Pons (tissue), 1 donor: ENCODE results near the gene HELZ.
"Not testable (repeated sequence)": the region's sequence is repeated elsewhere in the genome, so short reads cannot be mapped to it uniquely, and the experiment has no call there.

Experiments
- DNase-seq: peaks from one replicate; pipeline ENCODE4 v3.0.0-alpha.2; 2016; ENCODE audit warnings: low spot score

The HELZ gene

DNA sequence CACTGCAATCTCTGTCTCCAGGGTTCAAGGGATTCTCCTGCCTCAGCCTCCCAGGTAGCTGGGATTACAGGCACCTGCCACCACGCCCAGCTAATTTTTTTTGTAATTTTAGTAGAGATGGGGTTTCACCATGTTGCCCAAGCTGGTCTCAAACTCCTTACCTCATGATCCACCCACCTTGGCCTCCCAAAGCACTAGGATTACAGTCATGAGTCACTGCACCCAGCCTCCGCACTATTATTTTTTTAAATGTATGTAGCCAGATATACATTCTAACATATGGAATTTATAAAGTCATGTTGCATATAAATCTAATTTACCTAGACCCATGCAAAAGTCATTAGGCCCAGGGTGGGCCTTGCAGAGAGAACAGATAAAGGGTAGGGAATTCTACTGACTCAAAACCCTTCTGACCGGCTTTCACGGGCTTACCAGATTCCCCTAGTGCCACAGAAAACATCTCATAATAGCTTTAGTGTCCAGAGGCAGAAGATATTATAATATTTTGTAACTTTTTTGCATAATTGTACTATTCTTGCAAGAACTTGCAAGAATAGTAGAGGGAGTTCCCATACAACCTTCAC, 20.5 kb upstream of the HELZ start:
- DNase-seq: no peak

DNA sequence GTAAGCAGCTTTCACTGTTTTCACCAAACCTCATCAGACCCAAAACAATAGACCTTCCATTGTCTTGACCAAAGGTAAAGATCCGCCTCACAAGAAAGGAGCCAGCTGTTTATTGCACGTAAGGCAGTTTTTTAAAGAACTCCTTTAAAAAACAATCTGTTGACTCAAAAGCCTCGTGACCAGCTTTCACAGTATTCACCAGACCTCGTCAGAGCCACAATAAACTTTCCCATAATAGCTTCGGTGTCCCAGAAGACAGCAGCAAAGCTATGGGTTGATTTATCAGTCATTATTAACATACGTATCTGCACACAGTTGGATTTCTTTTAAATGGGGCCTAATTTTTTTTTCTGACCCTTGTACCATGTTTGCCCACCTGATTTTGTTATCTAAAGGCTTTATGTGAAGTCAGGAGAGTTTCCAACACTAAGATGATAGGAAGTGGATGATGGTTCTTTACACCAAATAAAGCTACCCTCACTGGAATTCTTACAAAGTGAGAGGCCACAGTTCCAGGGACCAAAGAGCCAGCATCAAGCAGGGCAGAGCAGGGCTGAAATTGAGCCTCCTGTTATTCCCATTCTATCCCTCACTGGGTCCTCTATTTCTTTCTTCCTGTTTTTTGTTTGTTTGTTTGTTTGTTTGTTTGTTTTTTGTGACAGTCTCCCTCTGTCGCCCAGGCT, 17.6 kb upstream of the HELZ start:
- no peak for DNase-seq

DNA sequence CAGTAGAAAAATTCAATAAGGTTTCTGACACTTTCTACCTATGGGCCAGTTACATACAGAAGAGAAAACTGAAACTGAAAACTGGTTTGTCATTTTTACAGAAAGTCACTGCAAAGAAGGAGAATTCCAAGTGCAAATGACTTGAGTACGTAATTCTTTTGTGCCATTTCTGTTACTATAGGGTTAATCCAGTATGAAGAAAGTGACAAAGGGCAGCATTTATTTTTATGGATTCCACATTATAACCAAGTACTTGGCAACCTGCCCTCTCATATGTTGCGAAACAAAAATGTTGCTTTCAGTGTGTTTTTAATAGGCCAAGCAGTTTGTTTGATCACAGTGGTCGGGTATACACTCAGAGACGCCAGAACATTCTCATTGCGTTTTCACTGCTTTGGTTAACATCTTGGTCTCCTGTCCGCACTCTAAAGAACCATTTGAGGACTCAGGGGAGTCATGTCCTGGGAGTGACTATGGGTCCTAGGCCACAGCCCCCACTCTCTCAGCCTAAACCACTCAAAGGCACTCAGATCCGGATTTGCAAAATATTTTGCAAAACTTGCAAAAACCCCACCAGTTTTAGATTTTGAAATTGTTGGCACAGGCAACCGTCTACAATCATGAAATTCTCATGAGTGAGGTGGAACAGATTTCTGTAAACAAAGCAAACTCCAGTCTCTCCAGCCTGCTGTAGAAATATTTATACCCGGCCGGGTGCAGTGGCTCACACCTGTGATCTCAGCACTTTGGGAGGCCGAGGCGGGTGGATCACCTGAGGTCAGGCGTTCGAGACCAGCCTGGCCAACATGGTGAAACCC, 15.4 kb upstream of the HELZ start:
- no peak for DNase-seq

DNA sequence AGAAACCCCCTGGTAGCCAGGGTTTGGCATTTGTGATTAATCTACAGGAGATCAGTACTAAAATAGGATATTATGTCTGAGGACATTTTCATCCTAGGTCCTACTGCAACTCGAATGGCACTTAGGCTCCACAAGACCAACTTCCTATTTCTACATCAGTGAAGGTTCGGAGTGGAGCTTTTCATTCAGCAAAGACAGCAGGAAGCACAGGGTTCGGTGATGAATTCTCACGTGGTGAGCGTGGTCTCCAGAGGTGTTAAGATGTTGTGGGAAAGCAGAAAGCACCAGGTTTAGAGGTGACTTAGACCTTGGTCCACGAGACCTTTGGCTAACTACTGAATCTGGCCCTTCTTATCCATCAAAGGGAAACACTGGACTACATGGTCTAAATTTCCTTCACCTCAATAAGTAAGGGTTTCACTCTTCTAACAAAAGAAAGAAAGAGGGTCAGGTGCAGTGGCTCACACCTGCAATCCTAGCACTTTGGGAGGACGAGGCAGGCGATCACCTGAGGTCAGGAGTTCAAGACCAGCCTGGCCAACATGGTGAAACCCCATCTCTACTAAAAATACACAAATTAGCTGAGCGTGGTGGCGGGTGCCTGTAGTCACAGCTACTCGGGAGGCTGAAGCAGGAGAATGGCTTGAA, 13.9 kb upstream of the HELZ start:
- DNase-seq: no peak

DNA sequence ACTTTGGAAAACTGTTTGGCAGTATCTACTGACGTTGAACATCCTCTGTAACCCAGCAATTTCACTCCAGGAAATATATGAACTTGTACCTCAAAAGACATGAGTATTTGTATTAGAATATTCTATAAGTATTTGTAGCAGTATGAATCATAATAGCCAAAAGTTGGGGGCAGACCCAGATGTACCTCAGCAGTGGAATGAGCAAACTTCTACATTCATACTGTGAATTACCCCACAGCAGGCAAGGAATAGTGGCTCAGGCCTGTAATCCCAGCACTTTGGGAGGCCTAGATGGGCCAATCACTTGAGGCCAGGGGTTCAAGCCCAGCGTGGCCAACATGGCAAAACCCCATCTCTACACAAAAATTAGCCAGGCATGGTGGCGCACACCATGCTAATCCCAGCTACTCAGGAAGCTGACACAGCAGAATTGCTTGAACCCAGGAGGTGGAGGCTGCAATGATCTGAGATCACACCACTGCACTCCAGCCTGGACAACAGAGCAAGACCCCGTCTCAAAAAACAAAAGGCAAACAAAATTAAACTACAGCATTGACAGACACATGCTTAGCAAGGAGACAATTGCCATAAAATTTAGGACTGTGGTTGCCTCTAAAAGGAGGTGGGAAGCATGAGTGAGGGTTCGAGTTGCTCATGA, 11.2 kb upstream of the HELZ start:
- DNase-seq: no peak

DNA sequence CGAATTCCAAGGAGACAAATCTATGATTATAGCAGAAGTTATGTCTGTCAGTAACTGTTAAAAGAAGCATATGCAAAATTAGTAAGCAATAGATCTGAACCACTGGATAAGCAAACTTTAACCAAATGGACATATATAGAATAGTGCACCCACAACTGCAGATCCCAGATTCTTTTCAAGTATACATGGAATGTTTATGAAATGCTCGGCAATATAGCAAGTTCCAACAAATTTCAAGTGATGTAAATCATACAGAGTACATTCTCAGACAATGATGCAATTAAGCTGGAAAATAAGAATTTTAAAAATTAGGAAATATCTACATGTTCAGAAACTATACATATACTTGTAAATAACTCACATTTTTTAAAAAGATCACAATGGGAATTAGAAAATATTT, 8.4 kb upstream of the HELZ start:
- DNase-seq: no peak

DNA sequence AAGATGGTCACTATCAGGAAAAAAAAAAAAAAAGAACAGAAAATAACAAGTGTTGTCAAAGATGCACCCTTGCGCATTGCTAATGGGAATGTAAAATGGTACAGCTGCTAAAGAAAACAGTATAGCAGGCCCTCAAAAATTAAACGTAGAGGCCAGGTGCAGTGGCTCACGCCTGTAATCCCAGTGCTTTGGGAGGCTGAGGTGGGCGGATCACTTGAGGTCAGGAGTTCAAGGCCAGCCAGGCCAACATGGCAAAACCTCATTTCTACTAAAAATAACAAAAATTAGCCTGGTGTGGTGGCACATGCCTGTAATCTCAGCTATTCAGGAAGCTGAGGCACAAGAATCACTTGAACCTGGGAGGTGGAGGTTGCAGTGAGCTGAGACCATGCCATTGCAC, 6.6 kb upstream of the HELZ start:
- DNase-seq: not testable (repeated sequence)

DNA sequence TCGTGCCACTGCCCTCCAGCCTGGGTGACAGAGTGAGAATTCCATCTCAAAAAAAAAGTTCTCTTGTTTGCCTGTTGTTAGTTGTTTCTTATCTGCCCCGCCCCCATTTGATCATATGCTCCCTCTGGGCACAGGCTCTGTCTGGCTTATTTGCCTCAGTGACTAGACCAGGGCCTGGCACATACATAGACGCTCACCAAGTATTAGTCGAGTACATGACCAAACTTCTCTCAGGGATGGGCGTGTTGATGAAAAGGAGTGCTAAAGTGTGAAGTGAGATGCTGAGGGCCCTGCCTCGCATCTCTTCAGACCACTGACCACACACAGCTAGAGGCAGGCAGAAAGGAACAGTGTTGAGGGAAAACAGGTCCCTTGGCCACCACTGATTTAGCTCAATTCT, 3.3 kb upstream of the HELZ start:
- no peak for DNase-seq

DNA sequence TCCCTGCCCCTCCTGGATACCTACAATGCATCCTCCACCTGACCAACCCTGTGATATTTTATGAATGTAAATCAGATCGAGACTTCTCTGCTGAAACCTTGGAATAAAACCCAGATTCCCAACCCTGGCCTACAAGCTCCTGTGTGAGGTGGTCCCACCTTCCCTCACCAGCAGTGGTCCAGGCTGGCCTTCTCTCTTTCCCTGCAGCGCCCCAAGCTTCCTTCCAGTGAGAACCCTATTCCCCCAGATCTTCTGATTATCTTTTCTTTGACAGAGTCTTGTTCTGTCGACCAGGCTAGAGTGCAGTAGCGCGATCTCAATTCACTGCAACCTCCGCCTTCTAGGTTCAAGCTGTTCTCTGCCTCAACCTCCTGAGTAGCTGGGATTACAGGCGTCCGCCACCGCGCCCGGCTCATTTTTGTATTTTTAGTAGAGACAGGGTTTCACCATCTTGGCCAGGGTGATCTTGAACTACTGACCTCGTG, 2.5 kb upstream of the HELZ start:
- DNase-seq: no peak

DNA sequence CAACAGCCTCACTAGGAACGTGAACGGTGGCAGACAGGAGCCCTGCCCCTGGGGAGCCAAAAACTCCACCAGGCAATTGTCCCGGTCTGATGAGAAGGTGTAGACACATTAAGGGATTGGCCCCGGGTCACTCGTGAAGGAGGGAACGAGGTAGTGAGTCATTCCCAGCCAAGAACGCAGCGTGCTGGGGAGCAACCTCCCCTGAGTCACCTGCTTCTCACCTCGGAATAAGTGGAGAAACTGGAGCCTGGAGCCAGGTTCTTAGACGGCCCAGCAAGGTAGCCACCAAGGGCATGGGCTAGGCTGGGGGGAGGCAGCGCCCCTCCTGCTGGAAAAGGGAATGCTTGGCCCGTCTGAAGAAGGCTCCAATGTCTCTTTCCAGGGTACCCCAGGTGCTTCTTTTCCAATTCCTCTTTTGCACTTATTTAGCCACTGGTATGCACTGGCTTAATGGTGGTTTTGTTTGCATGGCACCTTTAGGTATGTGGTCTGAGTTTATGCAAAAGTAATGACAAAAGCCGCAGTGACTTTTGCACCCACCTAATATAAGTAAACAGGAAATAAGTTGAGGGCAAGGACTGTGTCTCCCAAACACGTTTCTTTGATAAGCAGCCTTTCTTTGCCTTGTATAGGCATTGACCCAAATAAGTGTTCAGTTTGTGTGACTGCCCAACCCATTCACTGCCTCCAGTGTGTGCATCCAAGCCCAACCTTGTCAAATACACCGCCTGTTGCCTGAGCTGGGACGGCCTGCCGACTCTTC, 1.8 kb upstream of the HELZ start:
- DNase-seq: no peak

DNA sequence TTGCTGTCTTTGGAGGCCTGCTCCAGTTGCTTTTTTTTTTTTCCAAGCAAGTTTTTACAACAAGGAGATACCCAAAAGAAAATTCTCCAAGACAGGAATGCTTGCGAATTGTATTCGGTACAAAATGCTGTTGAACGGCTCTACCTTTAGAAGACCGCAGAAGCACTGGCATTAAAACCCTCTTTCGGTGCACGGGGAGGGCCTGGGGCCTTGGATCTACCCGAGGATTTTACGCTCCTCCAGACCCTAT, 1.3 kb upstream of the HELZ start:
- no peak for DNase-seq

DNA sequence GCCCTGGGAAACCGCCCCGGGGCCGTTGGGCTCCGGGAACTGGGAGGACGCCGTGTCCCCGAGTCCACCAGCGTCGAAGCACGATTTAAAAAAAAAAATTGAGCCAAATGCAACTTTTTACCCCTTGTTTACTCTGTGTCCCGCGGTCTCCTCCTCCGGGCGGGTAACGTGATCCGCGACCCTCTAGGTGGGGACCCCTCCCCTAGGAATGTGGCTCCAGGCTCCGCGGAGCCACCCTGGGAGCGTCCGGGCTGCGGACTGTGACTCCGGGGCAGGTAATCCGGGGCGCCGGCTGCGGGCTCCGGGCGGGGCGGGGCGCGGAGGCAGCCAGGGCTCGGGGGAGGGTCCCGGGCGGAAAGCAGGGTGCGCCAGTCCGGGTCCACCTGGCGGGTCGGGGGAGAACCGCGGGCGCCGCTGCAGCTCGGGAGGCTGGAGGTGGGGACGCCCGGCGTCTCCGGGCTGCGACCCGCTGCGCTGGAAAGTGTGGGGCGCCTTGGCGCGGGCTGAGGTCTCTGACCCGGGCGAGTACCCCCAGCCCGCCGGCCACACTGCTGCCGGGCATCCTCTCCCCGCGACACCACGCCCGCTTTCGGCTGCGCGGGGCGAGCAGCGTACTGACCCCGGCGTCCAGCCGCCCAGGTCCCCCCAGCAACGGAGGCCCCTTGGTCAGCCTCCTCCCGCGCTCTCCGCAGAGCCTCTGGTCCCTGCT, 852 bp upstream of the HELZ start:
- no peak for DNase-seq

DNA sequence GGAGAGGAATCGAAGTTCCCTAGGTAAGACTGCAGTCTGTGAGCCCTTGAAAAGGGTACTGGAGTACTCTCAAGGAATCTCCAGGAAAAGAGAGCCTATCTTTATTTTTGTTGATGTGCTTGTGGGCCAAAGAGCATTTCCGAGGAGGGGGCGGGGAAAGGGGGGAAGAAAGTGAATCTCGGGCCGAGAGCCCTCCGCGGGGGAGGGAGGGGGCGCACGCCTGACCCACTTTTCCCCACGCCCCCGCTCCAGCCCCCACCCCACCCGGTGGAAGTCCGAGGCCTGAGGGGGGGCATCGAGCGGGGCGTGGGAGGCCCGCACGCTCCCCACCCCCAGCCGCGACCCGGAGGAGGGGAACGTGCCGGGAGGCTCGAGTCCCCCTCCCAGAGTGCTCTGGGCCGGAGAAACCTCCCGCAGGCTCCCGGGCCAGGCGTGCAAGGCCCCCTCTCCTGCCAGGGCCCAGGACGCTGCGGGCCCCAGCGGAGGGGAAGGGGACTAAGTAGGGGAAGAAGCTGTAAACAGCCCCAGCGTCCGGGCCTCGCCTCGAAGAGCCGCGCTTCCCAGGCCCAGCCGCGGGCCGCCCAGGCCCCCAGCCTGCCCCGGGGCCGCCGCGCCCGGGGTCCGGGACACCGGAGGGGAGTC, 444 bp downstream of the HELZ start:
- DNase-seq: no peak

DNA sequence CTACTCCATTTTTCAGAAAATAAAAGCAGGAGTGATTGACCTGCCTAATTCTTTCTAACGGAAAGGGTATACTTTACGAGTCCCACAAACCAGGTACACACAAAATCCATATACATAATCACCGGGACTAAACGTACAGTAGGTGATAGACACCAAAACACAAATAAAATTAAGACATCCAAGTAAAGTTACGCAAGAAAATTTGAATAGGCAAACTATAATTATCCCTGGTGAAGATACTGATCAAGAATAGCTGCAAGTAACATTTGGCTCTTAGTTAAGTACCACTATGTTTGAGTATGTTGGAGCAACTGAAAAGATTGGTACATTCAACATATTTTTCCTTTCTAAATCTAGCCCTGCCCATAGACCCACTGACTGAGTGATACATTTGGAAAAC, 1.7 kb downstream of the HELZ start:
- DNase-seq: no peak

DNA sequence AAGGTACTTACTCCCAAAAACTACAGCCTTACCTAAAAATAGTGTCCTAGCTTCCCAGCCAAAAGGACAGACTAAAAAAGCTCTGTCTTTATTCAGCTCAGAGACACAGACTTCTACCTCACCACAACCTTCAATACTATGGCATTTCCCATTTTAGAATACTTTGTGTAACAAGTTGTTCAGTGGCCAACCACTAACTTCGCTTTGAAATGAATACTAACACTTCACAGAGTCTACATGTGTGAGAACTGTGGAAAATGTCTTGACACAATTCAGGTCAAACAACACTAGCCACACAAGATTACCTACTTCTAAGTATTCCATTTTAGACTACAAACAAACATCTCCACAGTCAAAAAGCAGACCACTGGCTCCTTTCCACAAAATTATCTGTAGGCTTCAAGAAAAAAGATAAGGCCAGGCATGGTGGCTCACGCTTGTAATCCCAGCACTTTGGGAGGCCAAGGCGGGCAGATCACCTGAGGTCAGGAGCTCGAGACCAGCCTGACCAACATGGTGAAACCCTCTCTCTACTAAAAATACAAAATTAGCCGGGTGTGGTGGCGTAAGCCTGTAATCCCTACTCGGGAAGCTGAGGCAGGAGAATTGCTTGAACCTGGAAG, 3.2 kb downstream of the HELZ start:
- DNase-seq: no peak

DNA sequence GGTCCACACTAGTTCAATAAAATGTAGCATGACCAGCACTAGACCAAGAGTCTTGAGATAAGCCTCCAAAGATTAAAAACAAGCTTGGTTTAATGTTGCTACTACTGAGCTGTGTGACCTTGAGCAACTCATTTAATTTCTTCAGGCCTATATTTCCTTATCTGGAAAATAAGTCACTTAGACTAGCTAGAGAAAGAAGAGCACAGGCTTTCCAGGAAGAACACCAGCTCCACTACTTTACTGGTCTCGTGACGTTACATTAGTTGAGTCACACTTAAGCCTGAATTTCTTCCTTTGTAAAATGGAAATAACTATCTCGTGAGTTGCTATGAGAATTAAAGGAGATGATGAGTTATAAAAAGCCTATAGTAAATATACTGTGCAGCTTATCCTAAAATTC, 5.4 kb downstream of the HELZ start:
- no peak for DNase-seq

DNA sequence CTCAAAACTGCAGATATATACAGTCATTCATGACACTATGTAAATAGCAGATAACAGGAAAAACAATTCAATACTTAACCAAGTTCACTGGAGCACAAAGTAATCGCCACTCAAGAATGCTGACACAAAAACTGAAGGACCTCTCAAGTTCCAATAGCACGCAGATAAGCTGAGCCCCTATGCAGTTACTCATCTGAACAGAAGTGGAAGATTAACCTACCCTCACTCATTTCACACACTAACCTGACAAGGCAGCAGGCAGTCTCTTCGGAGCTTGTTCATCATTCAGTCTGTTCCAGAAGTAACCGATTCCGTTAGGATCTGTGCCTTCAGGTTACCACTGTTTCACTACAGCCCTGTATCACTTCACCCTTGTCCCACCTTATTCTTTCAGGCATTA, 6.0 kb downstream of the HELZ start:
- DNase-seq: no peak

DNA sequence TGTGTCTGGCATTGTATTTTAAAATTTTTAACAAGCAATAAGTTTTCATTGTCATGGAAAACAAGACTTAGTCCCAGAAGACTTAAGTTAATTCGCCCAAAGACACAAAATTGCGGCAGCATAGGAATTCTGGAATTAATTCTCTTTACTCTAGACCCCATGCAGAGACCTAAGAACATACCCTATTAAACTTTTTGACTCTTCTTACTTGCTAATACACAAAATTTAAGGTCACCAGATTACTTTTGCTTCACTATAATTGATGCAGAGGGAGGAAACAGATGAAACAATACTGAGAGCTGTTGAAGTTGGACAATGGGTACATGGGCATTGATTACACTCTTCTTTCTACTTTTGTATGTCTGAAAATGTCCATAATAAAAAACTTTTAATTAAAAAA, 12.6 kb downstream of the HELZ start:
- no peak for DNase-seq

DNA sequence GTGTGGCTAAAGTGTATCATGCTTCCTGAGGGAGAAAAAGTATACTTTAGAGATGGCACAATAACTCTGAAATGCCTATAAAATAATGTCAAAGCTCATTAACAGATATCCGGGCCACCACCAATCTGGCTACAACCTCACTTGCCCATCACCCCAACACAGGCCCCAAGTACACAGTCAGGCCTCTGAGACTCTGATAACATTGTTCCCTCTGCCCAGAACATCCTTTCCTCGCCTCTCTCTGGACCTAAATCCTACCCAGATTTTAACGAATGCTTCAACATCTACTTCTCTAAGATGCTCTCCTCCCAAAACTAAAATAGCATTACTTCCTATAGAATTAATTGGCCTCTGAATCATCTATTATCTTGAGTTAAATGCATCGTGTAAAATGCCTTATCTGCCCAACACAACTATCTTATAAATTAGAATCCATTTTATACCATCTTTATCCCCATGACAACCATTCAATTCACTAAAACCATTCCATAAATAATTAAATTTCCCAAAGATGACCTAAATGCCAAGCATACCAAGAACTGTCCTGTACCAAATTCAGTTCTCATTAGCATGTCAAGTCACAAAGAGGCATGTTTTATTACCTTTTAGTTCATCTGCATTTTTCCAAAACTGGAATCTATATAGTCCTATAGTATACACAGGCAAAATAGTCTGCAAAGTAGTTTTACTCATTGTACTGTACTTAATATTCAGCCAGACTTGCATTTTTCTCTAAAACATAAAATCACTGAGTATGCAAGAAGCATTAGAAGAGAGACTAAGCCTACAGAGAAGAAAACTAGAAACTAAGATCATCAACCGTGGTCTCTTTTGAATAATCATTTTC, 15.7 kb downstream of the HELZ start:
- DNase-seq: no peak
